K562 (cell line): ENCODE data around the gene FOXA3. TPM values are rescaled to one million over a fixed set of nuclear protein-coding genes. Genes with fewer than 3 reads are reported as not detected.

Experiments
- ATAC-seq: fragments of 200-7000 bp; cut with Tn5 transposase; 3 replicates; pipeline ENCODE4 v1.9.1; 2020; ENCODE audit warnings: moderate library complexity
- BruUV-seq: library from RNA; stranded (reverse); fragments of 400-500 nt; replicated peaks from 2 replicates; lab custom pipeline; 2021; lab: Mats Ljungman, UMichigan
- CTCF ChIA-PET: fragments of 300-600 bp; formaldehyde crosslinking; extraction: SDS; loops from one replicate; lab custom pipeline; 2021; ENCODE audit warnings: low intra/inter-chr PET ratio; lab: Yijun Ruan, JAX
- POLR2A ChIA-PET: fragments of 300-600, 350-650 bp; sonication (Branson Sonifier 250); formaldehyde crosslinking; extraction: SDS; loops from one replicate; lab custom pipeline; 2021; ENCODE audit warnings: antibody characterized with exemption, inconsistent platforms; lab: Yijun Ruan, JAX
- DNase-seq, 4 experiments: peaks; one replicate each; pipeline versions ENCODE4 v3.0.0 to v3.0.0-alpha.2; 2011 to 2018; ENCODE audit warnings: low spot score in 3 of 4, mixed read lengths in 3 of 4; ENCODE audit errors: extremely low read depth in 1 of 4
- FAIRE-seq: peaks from 2 replicates; lab custom pipeline; 2011; peaks lifted over from hg19 to GRCh38; lab: Jason Lieb, UNC
- H2AFZ ChIP-seq: 2 replicates; pipeline ENCODE4 v1.6.0; 2011; ENCODE audit warnings: low read depth, low read length, control low read depth, inconsistent platforms
- H3K27ac ChIP-seq: fragments of 200-600 bp; 3 replicates; pipeline ENCODE4 v1.8.0; 2011; ENCODE audit warnings: low read depth, mild to moderate bottlenecking, control low read depth, inconsistent platforms, low read length, moderate library complexity, mixed read lengths; ENCODE audit errors: extremely low read depth
- H3K27me3 ChIP-seq, 2 experiments: fragments of 300-600 bp in 1 of 2; 2 replicates in 1 of 2; 3 replicates in 1 of 2; pipeline versions ENCODE4 v1.6.0 to v1.8.0; 2011; ENCODE audit warnings: inconsistent platforms in 2 of 2, low read length in 2 of 2, mild to moderate bottlenecking in 1 of 2, mixed read lengths in 1 of 2, moderate library complexity in 1 of 2; ENCODE audit not compliant: control insufficient read depth in 2 of 2, insufficient read depth in 2 of 2
- H3K36me3 ChIP-seq: fragments of 300-600 bp; 3 replicates; pipeline ENCODE4 v1.8.0; 2011; ENCODE audit warnings: mild to moderate bottlenecking, low read length, inconsistent platforms; ENCODE audit not compliant: control insufficient read depth, insufficient read depth
- H3K4me1 ChIP-seq, 2 experiments: fragments of 200-600 bp in 1 of 2; replicated peaks in 1 of 2; 2 replicates in 1 of 2; 3 replicates in 1 of 2; pipeline versions ENCODE4 v1.5.1 to v1.8.0; 2011; ENCODE audit warnings: inconsistent platforms in 2 of 2, low read length in 2 of 2, mild to moderate bottlenecking in 1 of 2, mixed read lengths in 1 of 2, moderate library complexity in 1 of 2; ENCODE audit not compliant: control insufficient read depth in 2 of 2, insufficient read depth in 2 of 2
- H3K4me2 ChIP-seq: 2 replicates; pipeline ENCODE4 v1.6.1; 2011; ENCODE audit warnings: low read length, control low read depth, inconsistent platforms, mixed read lengths; ENCODE audit not compliant: insufficient read depth
- H3K4me3 ChIP-seq: fragments of 200-600 bp; sonication (generic), shearing (Covaris generic); 2 replicates; pipeline ENCODE4 v1.5.1; 2016; ENCODE audit warnings: control low read depth, inconsistent platforms
- H3K79me2 ChIP-seq: fragments of 200-600 bp; 3 replicates; pipeline ENCODE4 v1.8.0; 2011; ENCODE audit warnings: low read length, inconsistent platforms; ENCODE audit not compliant: control insufficient read depth, insufficient read depth
- H3K9ac ChIP-seq, 2 experiments: 2 replicates each; pipeline versions ENCODE4 v1.6.0 to v1.6.1; 2011; ENCODE audit warnings: low read depth in 2 of 2, low read length in 2 of 2, control low read depth in 1 of 2, inconsistent platforms in 1 of 2, mild to moderate bottlenecking in 1 of 2, mixed read lengths in 1 of 2; ENCODE audit not compliant: insufficient read depth in 1 of 2
- H3K9me1 ChIP-seq: one replicate; pipeline ENCODE4 v1.6.0; 2011; ENCODE audit warnings: inconsistent platforms, mild to moderate bottlenecking, low read length, moderate library complexity; ENCODE audit not compliant: control insufficient read depth, insufficient read depth
- H3K9me3 ChIP-seq: replicated peaks from 2 replicates; pipeline ENCODE4 v1.5.1; 2011; ENCODE audit warnings: low read depth, low read length, inconsistent platforms; ENCODE audit not compliant: control insufficient read depth, insufficient read depth
- H4K20me1 ChIP-seq: replicated peaks from 2 replicates; pipeline ENCODE4 v1.6.1; 2011; ENCODE audit warnings: low read length, inconsistent platforms, mixed read lengths; ENCODE audit not compliant: control insufficient read depth, insufficient read depth
- AFF4 ChIP-seq: sonication (generic); formaldehyde crosslinking; IDR thresholded peaks from 2 replicates; pipeline ENCODE4 v1.8.0; 2023; ENCODE audit warnings: mild to moderate bottlenecking, missing genetic modification reagents
- SUPT5H ChIP-seq: fragments of 450-650 bp; IDR thresholded peaks from 2 replicates; pipeline ENCODE4 v1.6.1; 2016
- THAP12 ChIP-seq: fragments of 250-450 bp; sonication (Bioruptor Pico); IDR thresholded peaks from 2 replicates; pipeline ENCODE4 v1.9.0; 2021; ENCODE audit warnings: mild to moderate bottlenecking, inconsistent platforms
- WGBS: fragments of 100-300 bp; shearing (Covaris generic); methylation state at CpG from one replicate; pipeline ENCODE4 v1.1.6; 2016; ENCODE audit warnings: low coverage, mixed read lengths; ENCODE audit not compliant: insufficient coverage; ENCODE audit errors: missing lambda C conversion rate; 5-methylcytosine and 5-hydroxymethylcytosine counted together
- in situ Hi-C: fragments of 300-500 bp; cut with MboI; formaldehyde crosslinking; loops from 4 replicates; pipeline ENCODE4 v1.15.0; 2018; ENCODE audit warnings: inconsistent platforms, mixed read lengths
- intact Hi-C: fragments of 100-400 bp; cut with micrococcal nuclease; formaldehyde crosslinking; loops from 2 replicates; pipeline ENCODE4 v1.14.2; 2022
- polyA plus RNA-seq, 8 experiments: library from polyadenylated mRNA; depleted of rRNA in 4 of 8; stranded (reverse) in 5 of 8; unstranded in 3 of 8; fragments of >200 nt; fragmentation: Nextera tagmentation in 2 of 8; fragmentation: Illumina TruSeq in 1 of 8; extraction: Ambion mirVana in 2 of 8; extraction: Trizol in 1 of 8; gene quantifications; 2 replicates each; pipeline versions ENCODE4 v1.2.1 to v1.2.3, GENCODE V29; 2011 to 2014; ENCODE audit warnings: inconsistent platforms in 1 of 8, missing spikeins in 1 of 8
- total RNA-seq, 7 experiments: library from RNA; depleted of rRNA in 6 of 7; stranded (reverse); fragments of >200 nt in 6 of 7; fragmentation: Illumina TruSeq in 2 of 7; extraction: Trizol in 2 of 7; gene quantifications; 2 replicates each; pipeline versions ENCODE4 v1.2.1 to v1.2.3, GENCODE V29; 2011 to 2021; ENCODE audit warnings: low replicate concordance in 1 of 7

Gene FOXA3
- total and polyA plus RNA-seq, 9 of the 15 experiments (the other 6 are each of a cell fraction or from before 2014, with no cell fraction given), result 1.3 to 15.5 (median 4.7) TPM

- 85% methylated on average over 4 of the region's 6 CpGs for WGBS
- ATAC-seq (no peak), DNase-seq (no peak), FAIRE-seq (no peak)
- no peak for TF ChIP-seq AFF4 (CRISPR knock-in tag)
- TF ChIP-seq THAP12, result no peak
- TF ChIP-seq SUPT5H, result 0 out of 2 replicates have a peak, but pooled peaks have one; percentile 1
- H3K9me1 ChIP-seq, result peaks cover 3% of the 10 kb centered on the region
- intact Hi-C loops (loop anchor here (5.0 to 10.0 kb wide), 2 partner anchors 193 to 255 kb away; no protein-coding TSS in a partner anchor), in situ Hi-C loops (no loop called here)
- H3K4me1 ChIP-seq, result peaks cover 0 to 38% of the 10 kb centered on the region in 2 experiments; a peak in 3 of 5 replicates
- ChIA-PET POLR2A (interaction anchor here (0.6 to 1.4 kb wide), 4 partner anchors 41 to 174 kb away, joined by 3 to 6 read pairs (median 4); partner anchors contain the start of gene IRF2BP1), CTCF (no interaction called here)
- H4K20me1 ChIP-seq, result peaks cover 13% of the 10 kb centered on the region; the same call in 1 of the 2 replicates
- H2AFZ ChIP-seq, result no peak overlapping the region
- BruUV-seq, result no TSS peak
- H3K9ac ChIP-seq, result 0 out of 4 replicates have a peak overlapping the region, but pooled peaks of 1 of the 2 experiments have one; percentile 70
- H3K9me3 ChIP-seq, result no peaks in the 10 kb centered on the region
- peaks cover 63% of the 10 kb centered on the region; the same call in 2 of the 3 replicates for H3K36me3 ChIP-seq
- no peak overlapping the region for H3K27ac ChIP-seq
- no peaks in the 10 kb centered on the region for H3K79me2 ChIP-seq
- no peak overlapping the region for H3K4me3 ChIP-seq
- no peak overlapping the region for H3K4me2 ChIP-seq
- H3K27me3 ChIP-seq, result no peaks in the 10 kb centered on the region
Measured at GRCh38 chr19:45819769-45820168, 44.4 kb upstream of the FOXA3 start.
